ENCODE data around the gene CKLF.

- TF ChIP-seq TEAD4 (IDR thresholded peaks at IDR 0.05; ENCODE audit: borderline replicate concordance, insufficient read depth): no peak
- no peak for TF ChIP-seq SMC3 (IDR thresholded peaks at IDR 0.05; ENCODE audit: low read depth, low read length)
- no peak for TF ChIP-seq EZH2phosphoT487 (IDR thresholded peaks at IDR 0.05; ENCODE audit: borderline replicate concordance, low read depth)
- no peak for TF ChIP-seq CTCF (IDR thresholded peaks at IDR 0.05)
- no peak for TF ChIP-seq GATA2 (CRISPR knock-in tag; IDR thresholded peaks at IDR 0.05)
- TF ChIP-seq GABPA (IDR thresholded peaks at IDR 0.05; ENCODE audit: low read depth): no peak
- no peak for TF ChIP-seq USF2 (IDR thresholded peaks at IDR 0.05; ENCODE audit: borderline replicate concordance, low read depth, low read length)
- TF ChIP-seq POLR2AphosphoS5 (IDR thresholded peaks at IDR 0.05; ENCODE audit: low read depth, low read length): no peak
- TF ChIP-seq MAX (IDR thresholded peaks at IDR 0.05; ENCODE audit: low read depth): no peak
- TF ChIP-seq MEF2A (IDR thresholded peaks at IDR 0.05; ENCODE audit: borderline replicate concordance, low read depth): no peak
- TF ChIP-seq FOSL2 (IDR thresholded peaks at IDR 0.05; ENCODE audit: borderline replicate concordance, low read depth): no peak; the same call in 1 of the 2 replicates
- no peak for TF ChIP-seq CHD2 (IDR thresholded peaks at IDR 0.05; ENCODE audit: low read length, partially characterized antibody)
- TF ChIP-seq EP300 (IDR thresholded peaks at IDR 0.05; ENCODE audit: borderline replicate concordance in 1 of 2, low read depth in 1 of 2, low read length in 1 of 2): no peak
Observed at GRCh38 chr16:66569827-66570405, 17.5 kb downstream of the CKLF start.

All from SK-N-SH (cell line).